RWPE1 (cell line): ENCODE data around the gene MTNR1B.
A peak's percentile ranks its signal among the peaks of the same experiment; 100 is the strongest.

Source experiments
- CTCF ChIA-PET: fragments of 350-600 bp; sonication (Branson Sonifier 250); formaldehyde crosslinking; extraction: SDS; loops from one replicate; lab custom pipeline; 2021; lab: Yijun Ruan, JAX
- POLR2A ChIA-PET: fragments of 400-600 bp; formaldehyde crosslinking; extraction: SDS; loops from one replicate; lab custom pipeline; 2020; ENCODE audit warnings: antibody characterized with exemption; ENCODE audit not compliant: low non-redundant PET; lab: Yijun Ruan, JAX
- DNase-seq: peaks from one replicate; pipeline ENCODE4 v3.0.0; 2012; ENCODE audit warnings: low spot score
- H3K27ac ChIP-seq: fragments of 450-650 bp; 2 replicates; pipeline ENCODE4 v1.5.1; 2017
- CTCF ChIP-seq: fragments of 450-650 bp; conservative IDR thresholded peaks from 2 replicates; pipeline ENCODE4 v1.5.1; 2017; ENCODE audit warnings: low read depth, mild to moderate bottlenecking

Gene MTNR1B

DNA sequence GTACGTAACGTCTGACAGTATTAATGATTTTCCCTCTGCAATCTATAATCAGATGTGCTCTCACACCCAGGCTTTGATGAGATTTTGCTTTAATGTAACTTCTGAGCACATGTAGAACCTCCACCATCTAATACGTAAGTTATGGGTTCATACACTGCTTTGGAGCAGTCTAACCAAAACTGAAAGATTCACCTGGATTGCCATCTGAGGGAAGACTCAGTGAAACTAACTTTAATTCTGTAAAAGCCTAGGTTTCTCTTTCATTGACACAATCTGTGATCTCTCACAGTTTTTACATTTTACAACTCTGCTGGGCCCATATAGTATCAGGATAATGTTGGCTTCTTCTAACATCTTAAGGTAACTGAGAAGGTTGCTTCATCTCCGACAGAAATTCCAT, 30.1 kb upstream of the MTNR1B start:
- ChIA-PET CTCF (no interaction called here), POLR2A (no interaction called here)
- DNase-seq, result no peak
- TF ChIP-seq CTCF, result no peak
- H3K27ac ChIP-seq, result no peak overlapping the region

- POLR2A ChIA-PET, result no interaction called here
- DNase-seq, result peak; percentile 63
- no peak overlapping the region for H3K27ac ChIP-seq
- peak; percentile 73 for TF ChIP-seq CTCF
- CTCF ChIA-PET, result interaction anchor here (0.6 to 2.2 kb wide), 20 partner anchors 10 to 1599 kb away, joined by 3 to 10 read pairs (median 3); no protein-coding TSS in a partner anchor
These were observed 27.5 kb upstream of the MTNR1B start for GRCh38 chr11:92941676-92942571.

GRCh38 chr11:92946707-92947106, 22.7 kb upstream of the MTNR1B start:
- no peak for TF ChIP-seq CTCF
- ChIA-PET POLR2A (no interaction called here), CTCF (no interaction called here)
- DNase-seq, result no peak
- H3K27ac ChIP-seq, result no peak overlapping the region

GRCh38 chr11:92948116-92948515, 21.3 kb upstream of the MTNR1B start:
- no peak for DNase-seq
- POLR2A ChIA-PET, result no interaction called here
- no peak for TF ChIP-seq CTCF
- CTCF ChIA-PET, result no interaction called here
- H3K27ac ChIP-seq, result no peak overlapping the region

- CTCF ChIA-PET, result no interaction called here
- DNase-seq, result no peak
These were observed 15.4 kb upstream of the MTNR1B start for GRCh38 chr11:92954003-92954402.

DNA sequence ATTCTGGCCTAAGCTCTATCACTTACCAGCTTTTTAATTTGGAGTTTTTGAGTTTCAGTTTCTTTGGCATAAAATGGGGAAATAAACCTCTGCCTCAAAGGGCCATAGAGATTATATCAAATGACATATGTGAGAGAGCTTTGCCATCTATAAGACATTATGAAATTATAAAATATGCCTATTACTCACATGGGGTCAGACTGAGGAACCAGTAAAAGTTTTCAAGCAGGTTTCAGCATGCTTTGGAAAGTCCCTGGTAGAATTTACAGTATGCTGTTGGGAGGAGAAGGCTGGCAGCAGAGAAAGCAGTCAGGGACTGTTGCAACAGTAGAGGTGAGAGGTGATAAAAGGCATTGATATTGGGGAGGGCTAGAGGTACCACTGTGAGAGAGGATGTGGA, 13.6 kb upstream of the MTNR1B start:
- no peak overlapping the region for H3K27ac ChIP-seq
- ChIA-PET POLR2A (no interaction called here), CTCF (no interaction called here)
- no peak for TF ChIP-seq CTCF
- DNase-seq, result peak; percentile 46

More at GRCh38 chr11:92954003-92954402, 15.4 kb upstream of the MTNR1B start:
- no peak for TF ChIP-seq CTCF
- POLR2A ChIA-PET, result no interaction called here
- no peak overlapping the region for H3K27ac ChIP-seq
